Retinal pigment epithelial cell (primary cell): Measurements from ENCODE around the gene ADARB2.

Experiments used
- DNase-seq: peaks from one replicate; pipeline ENCODE4 v3.0.0-alpha.2; 2010; ENCODE audit warnings: low read depth
- H3K4me3 ChIP-seq: 2 replicates; pipeline ENCODE4 v1.5.1; 2011; ENCODE audit warnings: mild to moderate bottlenecking, low read length, control low read depth, moderate library complexity
- CTCF ChIP-seq: conservative IDR thresholded peaks from 2 replicates; pipeline ENCODE4 v1.5.1; 2011; ENCODE audit warnings: low read depth, low read length, control low read depth, inconsistent platforms

The ADARB2 gene

GRCh38 chr10:1272777-1273161 is 464.6 kb downstream of the ADARB2 start:
- TF ChIP-seq CTCF = no peak
- H3K4me3 ChIP-seq = no peak overlapping the region

GRCh38 chr10:1272079-1272776 is 465.1 kb downstream of the ADARB2 start:
- no peak overlapping the region for H3K4me3 ChIP-seq
- DNase-seq = no peak
- TF ChIP-seq CTCF = no peak

More at GRCh38 chr10:1272777-1273161, 464.6 kb downstream of the ADARB2 start:
- DNase-seq = no peak

- H3K4me3 ChIP-seq = no peak overlapping the region
- no peak for DNase-seq
- no peak for TF ChIP-seq CTCF
Measured at GRCh38 chr10:1270906-1271305, 466.4 kb downstream of the ADARB2 start.

- TF ChIP-seq CTCF = no peak
- H3K4me3 ChIP-seq = no peak overlapping the region
- DNase-seq = no peak
Measured at GRCh38 chr10:1270490-1270889, 466.8 kb downstream of the ADARB2 start.

GRCh38 chr10:1268831-1269230 is 468.5 kb downstream of the ADARB2 start:
- H3K4me3 ChIP-seq = no peak overlapping the region
- no peak for DNase-seq
- TF ChIP-seq CTCF = no peak

GRCh38 chr10:1267568-1267967 is 469.8 kb downstream of the ADARB2 start:
- TF ChIP-seq CTCF = no peak
- no peak for DNase-seq
- H3K4me3 ChIP-seq = no peak overlapping the region

GRCh38 chr10:1267148-1267547 is 470.2 kb downstream of the ADARB2 start:
- no peak for TF ChIP-seq CTCF
- no peak for DNase-seq

More at GRCh38 chr10:1267148-1267547, 470.2 kb downstream of the ADARB2 start:
- no peak overlapping the region for H3K4me3 ChIP-seq
